NCI-H446 (cell line): ENCODE measurements around the gene GYS2.
"Not testable (repeated sequence)": the region's sequence is repeated elsewhere in the genome, so short reads cannot be mapped to it uniquely, and the experiment has no call there.

ENCODE experiments used
- DNase-seq, 2 experiments: peaks; one replicate each; lab custom pipeline; 2025; lab: John Stamatoyannopoulos, UW

The GYS2 gene

DNA sequence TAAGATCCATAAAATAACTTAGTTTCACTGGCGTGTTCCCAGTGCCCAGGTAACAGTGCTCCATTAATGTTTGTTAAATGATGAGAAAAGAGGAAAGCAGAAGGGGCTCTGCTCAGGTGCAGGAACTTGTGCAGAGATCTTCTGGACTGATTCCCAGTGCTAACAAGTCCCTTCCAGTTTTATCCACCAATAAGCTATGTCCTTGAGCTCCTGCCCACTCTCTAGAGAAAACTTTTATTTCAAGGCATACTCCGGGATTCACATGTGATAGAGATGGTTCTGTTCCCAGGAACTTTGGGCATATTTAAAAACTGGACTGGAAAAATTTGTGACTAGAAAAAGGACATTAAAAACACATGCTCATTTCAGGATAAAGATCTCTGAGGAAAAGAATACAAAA, 1.9 kb downstream of the GYS2 start:
- no peak for DNase-seq

DNA sequence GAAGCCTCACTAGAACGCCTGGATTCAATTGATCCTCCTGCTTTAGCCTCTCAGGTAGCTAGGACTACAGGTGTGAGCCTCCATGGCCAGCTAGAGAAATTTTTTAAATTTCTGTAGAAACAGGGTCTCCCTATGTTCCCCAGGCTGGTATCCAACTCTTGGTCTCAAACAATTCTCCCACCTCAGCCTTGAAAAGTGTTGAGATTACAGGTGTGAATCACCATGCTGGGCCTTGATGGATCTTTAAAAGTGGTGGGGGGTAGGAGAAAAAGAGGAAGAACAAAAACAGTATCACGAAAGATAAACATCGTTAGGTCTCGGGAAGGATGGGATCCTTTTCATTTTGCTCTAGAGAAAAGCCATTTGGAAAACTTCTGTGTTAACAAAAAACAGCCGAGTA, 4.5 kb downstream of the GYS2 start:
- DNase-seq = no peak

DNA sequence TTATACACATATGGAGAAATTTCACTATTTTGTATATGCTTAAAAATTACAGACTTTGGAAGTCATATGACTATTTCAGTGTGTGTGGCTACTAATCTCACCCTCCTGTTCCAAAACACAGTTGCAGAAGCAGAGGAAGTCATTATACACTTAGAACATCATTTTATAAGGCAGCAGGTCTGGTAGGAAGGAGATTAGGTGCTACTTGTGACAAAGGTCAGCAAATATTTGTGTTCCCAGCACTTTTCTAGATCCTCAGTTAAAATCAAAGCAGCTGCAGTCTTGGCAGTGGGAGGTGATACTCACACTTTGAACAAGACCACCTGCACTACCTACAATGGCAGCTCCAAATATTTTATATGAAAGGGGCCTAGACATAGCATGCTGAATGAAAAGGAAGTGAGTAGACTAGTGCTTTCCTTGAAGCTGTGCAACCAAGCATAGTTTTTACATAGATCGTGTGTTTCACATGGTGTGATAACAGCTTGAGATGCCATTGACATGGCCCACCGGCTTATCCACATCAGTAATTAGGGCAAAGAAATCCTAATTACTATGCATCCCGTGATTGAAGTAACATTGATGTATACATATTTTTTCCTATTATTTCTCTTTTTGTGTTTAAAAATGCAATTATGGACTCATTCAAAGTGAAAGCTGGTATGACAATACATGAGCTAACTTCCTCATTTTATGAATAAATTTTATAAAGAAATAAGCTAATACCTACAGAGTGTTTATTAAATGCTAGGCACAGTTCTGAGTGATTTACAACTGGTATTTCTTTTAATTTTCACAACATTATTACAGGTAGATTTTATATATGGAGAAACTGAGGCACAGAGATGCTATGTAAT, 5.3 kb downstream of the GYS2 start:
- DNase-seq = no peak

DNA sequence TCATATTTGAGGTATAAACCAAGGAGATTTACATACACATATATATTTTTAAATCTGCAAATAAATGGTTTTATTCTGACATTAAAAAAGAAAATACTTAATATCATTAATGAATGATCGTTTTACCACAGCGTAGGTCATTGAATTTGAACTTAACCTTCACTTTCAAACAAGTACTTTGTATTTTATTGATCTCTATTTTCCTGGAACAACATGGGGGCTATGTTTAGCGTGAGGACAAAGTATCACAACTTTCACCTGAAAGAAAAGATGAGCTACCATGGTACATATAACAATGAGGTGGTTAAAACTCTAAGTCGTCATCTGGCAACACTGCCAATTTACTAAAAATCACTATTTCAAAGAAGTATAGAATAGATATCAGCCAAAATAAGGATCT, 6.0 kb downstream of the GYS2 start:
- DNase-seq = no peak

DNA sequence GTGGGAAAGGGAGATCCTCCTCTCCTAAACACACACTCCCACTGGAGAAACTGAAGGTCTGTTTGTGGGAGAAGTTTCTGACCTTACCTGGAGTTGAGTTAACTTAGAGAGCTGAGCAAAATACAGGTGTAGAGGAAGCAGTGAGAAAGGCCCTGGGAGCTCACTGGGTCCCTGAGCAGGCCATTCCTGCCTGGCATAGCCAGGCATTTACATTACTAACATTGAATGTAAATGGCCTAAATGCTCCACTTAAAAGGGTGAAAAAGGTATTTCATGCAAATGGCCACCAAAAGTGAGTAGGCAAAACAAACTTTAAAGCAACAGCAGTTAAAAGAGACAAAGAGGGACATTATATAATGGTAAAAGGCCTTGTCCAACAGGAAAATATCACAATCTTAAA, 9.3 kb downstream of the GYS2 start:
- not testable (repeated sequence) for DNase-seq

DNA sequence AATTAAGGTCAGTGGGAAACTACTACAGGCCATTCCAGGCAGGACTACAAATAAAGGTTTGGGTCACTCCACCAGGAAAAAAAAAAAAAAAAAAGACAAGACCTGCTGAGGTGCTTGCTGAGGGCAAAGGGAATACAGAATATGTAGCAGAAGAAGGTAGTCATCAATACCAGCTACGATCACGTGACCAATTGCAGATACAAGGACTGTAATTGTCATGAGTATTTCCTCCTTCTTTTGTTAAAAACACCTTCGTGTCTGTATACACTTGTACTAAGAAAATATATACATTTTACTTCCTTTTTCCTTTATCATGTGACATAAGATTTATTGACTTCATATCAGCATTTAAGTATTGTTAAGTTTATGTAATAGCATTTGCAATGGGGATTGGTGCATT, 19.2 kb downstream of the GYS2 start:
- no peak for DNase-seq

DNA sequence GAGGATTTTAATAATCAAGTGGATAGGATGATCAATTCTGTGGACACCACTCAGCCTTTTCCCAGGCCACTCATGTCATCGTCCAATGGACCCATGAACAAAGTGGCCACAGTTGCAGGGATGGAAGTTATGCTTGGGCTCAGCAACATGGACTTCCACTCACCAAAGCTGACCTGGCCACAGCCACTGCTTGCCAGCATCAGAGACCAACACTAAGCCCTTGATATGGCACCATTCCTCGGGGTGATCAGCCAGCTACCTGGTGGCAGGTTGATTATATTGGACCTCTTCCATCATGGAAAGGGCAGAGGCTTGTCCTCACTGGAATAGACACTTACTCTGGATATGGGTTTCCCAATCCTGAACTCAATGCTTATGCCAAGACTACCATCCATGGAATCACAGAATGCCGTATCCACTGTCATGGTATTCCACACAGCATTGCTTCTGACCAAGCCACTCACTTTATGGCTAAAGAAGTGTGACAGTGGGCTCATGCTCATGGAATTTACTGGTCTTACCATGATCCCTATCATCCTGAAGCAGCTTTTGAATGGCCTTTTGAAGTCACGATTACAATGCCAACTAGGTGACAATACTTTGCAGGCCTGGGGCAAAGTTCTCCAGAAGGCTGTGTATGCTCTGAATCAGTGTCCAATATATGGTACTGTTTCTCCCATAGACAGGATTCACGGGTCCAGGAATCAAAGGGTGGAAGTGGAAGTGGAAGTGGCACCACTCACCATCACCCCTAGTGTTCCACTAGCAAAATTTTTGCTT, 20.1 kb downstream of the GYS2 start:
- not testable (repeated sequence) for DNase-seq

DNA sequence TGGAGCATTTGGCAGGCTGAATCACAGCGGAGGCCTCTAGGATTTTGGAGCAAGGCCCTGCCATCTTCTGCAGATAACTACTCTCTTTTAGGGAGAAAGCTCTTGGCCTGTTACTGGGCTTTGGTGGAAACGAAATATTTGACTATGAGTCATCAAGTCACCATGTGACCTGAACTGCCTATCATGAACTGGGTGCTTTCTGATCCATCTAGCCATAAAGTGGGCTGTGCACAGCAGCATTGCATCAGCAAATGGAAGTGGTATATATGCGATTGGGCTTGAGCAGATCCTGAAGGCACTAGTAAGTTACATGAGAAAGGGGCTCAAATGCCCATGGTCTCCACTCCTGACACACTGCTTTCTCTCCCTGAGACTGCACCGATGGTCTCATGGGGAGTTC, 21.1 kb downstream of the GYS2 start:
- DNase-seq = peak; percentile 12 to 64

DNA sequence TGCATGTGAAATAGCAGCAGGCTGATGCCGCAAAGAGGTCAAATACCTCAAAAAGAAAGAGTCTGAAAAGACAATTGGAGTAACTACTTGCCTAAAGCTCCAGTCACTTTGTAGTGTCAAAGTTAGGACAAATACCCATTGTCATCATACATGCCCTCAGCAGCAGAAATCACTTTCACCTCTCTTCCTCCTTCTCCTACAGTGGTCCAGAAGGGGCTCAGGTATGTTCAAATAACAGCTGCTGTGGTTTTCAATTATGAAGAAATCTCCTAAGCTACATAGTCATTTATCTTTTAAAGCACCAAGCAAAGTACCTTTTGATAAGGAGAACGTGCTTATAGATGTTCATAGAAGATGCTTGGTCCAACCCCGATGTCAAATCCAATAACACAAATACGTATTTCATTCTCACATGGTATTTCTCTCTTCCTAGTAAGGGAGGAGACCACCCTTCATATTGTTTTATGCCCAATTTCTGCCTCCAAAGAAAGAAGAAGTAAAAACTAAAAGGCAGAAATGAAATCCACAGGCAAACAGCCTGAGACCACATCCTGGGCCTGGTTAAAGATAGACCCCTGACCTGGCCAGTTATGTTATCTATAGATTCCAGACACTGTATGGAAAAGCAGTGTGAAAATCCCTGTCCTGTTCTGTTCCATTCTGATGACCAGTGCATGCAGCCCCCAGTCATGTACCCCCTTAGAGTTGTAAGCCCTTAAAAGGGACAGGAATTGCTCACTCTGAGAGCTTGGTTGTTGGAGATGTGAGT, 23.7 kb downstream of the GYS2 start:
- DNase-seq = no peak

DNA sequence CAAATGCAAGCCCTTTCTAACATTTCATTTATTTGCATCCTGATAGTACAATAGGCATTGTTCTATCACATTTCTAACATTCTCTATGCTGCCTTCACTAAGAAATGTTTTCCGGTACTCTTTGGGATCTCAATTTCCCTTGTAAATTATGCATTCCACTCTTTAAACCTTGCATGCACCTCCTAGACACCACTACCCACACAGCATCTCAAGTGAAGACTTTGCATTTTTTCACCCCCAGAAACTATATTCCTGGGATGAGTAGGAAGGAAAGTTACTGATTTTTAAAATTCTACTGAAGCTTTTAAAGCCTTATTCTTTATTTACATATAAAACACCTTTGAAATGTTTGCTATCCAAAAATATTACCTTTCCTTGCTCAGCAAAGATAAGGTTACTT, 27.1 kb downstream of the GYS2 start:
- no peak for DNase-seq

DNA sequence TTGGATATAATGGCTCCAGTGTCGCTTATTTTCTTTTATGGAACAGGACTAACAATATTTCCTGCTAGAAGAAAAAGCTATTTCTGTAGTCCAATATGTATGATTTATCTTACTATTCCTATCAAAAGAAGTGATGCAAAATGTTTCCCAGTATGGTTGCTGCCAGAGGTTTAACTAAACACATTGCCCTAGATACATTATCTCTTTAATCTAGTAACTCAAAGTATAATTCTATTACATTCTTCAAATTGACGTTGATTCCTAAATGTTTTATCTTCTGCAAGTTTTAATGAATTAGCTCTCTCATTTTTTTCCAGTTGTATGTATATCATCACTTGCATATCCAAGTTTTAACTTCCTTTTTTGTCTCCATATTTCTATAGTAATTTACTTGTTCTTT, 28.2 kb downstream of the GYS2 start:
- DNase-seq = no peak

DNA sequence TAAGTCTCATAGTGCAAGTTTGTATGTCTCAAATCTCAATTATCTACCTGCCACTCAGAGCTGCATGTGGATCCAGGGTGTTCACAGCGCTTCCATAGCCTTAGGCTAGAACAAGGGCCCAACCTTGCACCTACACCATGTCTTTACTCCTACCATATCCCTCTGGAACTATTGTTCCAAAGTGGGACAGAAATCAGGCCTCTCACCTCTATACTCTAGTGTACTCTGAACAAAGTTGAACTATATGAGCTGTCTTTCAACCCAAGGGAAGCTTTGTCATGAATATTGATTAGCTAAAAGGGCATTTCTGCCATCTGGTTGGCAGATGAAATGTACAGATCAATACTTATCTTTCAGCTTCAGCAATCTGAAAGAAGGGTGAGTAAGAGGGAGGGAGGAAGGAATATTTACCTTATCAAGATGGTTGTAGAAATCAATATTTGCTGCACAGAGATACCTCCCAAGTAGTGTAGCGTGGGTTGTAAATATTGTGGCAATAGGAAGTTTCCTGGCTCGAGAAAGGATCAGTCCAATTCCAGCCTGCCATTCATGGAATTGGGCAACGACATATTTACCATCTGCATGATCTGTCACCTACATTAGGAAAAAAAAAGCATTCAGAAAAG, 30.8 kb downstream of the GYS2 start:
- no peak for DNase-seq

DNA sequence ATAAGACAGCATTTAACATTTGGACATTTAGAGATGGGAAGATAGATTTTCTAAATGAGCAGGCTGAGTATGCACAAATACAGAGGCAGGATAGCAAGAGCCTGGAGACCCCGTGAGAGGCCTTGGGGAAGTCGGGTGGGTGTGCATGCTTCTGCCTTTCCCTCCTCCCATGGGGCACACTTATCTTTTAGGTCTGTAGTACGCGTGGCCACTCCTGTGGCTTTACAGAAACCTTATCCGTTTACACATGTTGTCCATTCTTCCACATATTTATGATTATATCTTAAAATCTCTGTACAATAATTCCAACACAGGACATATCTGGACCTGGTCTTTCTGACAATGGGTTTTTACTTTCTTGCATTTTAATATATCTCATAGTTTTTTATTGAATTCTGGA, 33.6 kb downstream of the GYS2 start:
- no peak for DNase-seq

DNA sequence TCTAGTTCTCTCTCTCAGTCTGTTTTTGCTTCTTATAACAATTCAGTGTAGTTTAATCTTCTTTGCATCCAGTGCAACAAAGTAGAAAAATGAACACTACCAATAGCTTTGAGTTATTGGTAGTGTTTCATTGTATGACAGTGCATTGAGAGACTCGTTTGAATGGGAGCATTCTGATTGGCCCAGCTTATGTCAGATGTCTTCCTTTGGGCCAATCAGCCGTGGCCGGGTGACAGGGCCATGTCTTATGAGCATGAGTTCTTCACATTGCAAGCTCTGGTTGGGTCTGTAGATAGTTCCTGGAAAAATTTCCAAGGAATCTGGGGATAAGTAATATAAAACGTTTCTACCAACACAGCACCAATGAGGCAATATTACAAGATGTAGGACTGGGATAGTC, 36.5 kb downstream of the GYS2 start:
- DNase-seq = no peak

DNA sequence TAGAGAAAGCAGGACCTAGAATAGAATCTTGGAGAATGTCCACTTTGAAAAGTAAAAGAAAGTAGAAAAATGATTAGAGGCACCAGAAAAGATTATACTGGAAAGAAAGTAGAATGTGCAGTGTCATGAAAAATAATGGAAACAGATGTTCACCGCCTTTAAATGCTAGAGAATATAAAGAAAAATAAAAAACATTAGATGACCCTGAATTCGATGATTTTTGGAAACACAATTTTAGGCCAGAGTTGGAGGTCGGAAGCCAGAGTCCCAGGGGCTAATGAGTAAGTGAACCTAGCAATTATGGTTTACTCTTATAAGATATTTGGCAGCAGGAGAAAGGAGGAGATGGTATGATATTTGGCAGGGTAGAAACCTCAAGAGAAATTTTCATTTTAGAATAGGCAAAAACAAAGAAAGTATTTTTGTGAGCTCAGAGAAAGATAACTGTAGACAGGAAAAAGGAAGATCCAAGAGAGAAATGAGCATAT, 37.7 kb downstream of the GYS2 start:
- DNase-seq = no peak

DNA sequence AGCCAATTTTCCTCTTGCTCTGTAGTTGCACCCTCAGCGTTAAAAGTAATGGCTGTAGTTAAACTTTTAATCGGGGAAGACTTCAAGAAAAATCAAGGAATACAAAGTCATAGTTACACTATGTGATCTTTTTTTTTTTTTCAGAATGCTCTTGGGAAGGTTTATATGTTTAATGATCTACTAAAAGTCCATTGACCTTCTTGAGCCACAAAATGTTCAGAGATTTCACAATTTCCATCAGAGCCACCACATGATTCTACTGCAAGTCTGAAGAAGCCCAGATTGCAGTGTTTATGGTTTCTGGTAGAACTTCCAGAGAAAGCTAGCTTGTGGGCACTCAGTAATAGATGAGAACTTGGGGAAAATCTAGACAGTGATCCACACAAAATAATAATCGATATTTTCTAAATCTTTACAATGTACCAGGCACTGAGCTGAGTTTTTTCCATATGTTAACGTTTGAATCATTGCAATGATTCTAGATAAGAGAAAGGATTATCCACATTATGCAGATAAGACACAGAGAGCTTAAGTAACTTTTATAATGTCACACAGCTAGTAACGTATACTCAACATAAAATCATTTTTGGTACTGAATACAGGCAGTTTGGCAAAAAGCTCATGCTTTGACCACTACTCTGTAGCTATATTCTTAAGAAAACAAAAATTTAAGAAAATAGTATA, 38.3 kb downstream of the GYS2 start:
- DNase-seq = no peak

DNA sequence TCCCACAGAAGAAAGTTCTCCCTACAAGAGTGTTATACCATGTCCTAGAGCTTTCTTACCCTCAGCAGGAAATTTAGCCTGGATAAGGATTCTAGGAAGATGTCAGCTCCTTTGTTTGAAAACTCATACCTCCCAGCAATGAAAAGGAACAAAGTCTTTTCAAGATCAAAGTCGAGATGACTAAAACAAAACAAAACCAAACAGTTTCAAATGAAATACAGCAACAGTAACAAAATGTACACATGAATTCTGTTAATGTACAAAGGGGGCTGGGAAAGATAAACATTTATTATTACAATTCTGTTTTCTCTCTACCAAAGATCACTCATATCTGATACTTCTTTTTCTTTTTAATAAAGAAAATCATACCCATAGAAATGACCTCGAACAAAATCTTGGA, 41.8 kb downstream of the GYS2 start:
- DNase-seq = no peak

DNA sequence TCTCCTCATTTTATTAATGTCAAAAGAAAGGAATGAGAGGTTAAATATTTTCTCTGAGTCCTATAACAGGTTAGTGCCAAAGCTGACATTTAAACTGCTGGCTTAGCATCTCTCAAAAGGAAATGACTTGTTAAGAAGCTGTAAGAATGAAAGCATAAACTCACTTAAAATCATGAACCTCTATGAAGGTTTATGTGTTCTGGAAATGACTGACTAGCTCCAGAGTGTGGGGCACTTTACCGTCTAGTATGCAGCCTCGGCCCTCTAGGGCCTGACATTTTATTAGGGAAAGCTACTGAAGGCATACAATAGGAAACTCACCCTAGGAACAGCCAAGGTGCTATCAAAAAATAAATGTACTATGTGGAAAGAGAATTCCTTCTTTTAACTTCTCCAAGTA, 43.5 kb downstream of the GYS2 start:
- DNase-seq = no peak

DNA sequence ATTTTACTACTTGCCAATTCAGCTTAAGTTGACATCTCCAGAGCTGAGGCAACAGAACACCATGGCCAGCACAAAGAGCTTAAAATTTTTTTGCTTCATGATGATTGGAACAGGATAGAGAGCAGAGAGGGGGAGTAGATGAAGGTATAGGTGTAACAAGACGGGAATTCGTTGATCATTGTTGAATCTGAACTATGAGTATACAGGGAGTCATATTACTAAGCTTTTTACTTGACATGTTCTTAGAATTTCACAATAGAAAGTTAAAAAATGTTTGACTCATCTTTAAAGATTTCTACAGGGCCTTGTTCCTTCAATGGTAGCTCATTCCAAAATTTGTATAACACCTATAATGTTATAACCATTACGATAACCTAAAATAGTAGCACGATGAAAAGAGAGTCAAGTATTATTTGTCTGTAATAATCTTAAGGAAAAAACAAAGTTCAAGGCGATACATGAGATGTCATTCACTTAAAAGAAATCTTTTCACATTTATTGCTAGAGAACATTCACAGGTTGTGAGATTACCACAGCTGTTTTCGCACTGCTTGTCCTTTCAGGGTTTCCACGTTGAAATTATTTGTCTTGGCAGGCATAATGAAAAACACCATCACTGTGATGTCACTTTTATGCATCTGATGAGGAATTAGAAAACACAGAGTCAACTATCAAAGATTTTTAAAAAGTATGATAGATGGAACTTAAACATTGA, 44.6 kb downstream of the GYS2 start:
- DNase-seq = no peak

DNA sequence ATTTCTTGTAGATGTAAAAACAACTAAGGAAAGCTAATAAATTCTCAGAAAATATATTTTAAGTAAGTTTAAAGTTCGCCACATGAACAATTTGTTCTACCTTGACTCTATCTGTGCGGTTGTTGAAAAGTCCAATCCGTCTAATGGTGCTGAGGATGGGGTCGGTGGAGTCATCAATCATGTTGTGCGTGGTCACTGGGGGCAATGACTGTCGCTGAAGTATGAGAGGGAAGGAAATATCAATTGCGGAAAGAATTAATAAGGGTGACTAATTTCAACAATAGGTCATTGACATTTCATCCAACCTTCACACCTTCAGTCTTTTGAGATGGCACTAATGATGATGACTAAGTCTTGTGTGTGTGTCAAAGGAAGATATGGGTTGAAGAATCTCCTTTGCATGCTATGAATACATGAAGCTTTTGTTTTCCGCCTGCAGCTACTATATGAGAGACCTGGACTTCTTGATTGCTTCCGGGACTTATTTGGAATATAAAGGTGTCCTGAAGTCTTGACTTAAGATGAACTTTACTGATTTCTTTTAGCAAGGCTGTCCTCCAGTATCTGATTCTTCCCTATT, 46.5 kb downstream of the GYS2 start:
- no peak for DNase-seq

DNA sequence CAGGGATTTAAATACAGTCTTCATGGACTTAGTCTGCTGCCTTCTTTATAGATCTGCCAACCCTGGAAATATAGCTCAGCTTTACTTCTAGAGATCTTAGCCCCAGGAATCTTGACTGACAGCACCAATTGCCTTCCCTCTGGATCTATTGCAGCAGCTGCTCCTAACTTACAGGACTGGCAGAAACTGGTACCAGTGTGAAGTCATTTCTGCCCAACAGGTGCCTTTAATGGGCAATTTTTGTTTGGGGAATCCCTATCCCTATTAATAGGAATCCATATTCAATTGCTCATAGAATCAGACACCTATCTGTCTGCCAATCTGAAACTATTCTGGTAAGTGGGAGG, 51.3 kb downstream of the GYS2 start:
- no peak for DNase-seq
